ENCODE data around the gene GNG4.

GRCh38 chr1:235571482-235571881 is 78.1 kb downstream of the GNG4 start:
- no peak for TF ChIP-seq POLR2A (IDR thresholded peaks at IDR 0.05)
- no peak for TF ChIP-seq CTCF (IDR thresholded peaks at IDR 0.05)
- TF ChIP-seq POLR2AphosphoS5 (IDR thresholded peaks at IDR 0.05), result no peak

All from breast epithelium (tissue), 3 donors.